Keratinocyte (primary cell): Measurements from ENCODE around the gene GPR15. TPM values are rescaled to one million over a fixed set of nuclear protein-coding genes. Genes with fewer than 3 reads are reported as not detected.
A peak's percentile ranks its signal among the peaks of the same experiment; 100 is the strongest.

Experiments
- DNase-seq: peaks from one replicate; pipeline ENCODE4 v3.0.0-alpha.2; 2011; ENCODE audit warnings: low read depth, missing footprints, low spot score
- FAIRE-seq: peaks from 2 replicates; lab custom pipeline; 2011; peaks lifted over from hg19 to GRCh38; lab: Jason Lieb, UNC
- H2AFZ ChIP-seq: 2 replicates; pipeline ENCODE4 v1.6.0; 2012; ENCODE audit warnings: low read length, control low read depth, inconsistent platforms; ENCODE audit not compliant: control insufficient read depth
- H3K27ac ChIP-seq: 2 replicates; pipeline ENCODE4 v1.5.1; 2011; ENCODE audit warnings: low read length; ENCODE audit not compliant: control insufficient read depth, insufficient read depth
- H3K27me3 ChIP-seq: 3 replicates; pipeline ENCODE4 v1.6.0; 2011; ENCODE audit warnings: low read length; ENCODE audit not compliant: control insufficient read depth, insufficient read depth; ENCODE audit errors: extremely low read depth
- H3K36me3 ChIP-seq, 2 experiments: 2 replicates in 1 of 2; 3 replicates in 1 of 2; pipeline ENCODE4 v1.5.1; 2011; ENCODE audit warnings: low read length in 2 of 2, mild to moderate bottlenecking in 1 of 2; ENCODE audit not compliant: control insufficient read depth in 2 of 2, insufficient read depth in 2 of 2; ENCODE audit errors: extremely low read depth in 1 of 2
- H3K4me1 ChIP-seq: 3 replicates; pipeline ENCODE4 v1.5.1; 2011; ENCODE audit warnings: low read length; ENCODE audit not compliant: control insufficient read depth, insufficient read depth; ENCODE audit errors: extremely low read depth
- H3K4me2 ChIP-seq: 3 replicates; pipeline ENCODE4 v1.6.0; 2011; ENCODE audit warnings: low read depth, low read length; ENCODE audit not compliant: control insufficient read depth, insufficient read depth; ENCODE audit errors: extremely low read depth
- H3K4me3 ChIP-seq, 3 experiments: fragments of 200-600 bp in 1 of 3; sonication (generic) in 1 of 3; 2 replicates in 2 of 3; 3 replicates in 1 of 3; pipeline ENCODE4 v1.5.1; 2011 to 2016; ENCODE audit warnings: low read length in 3 of 3, mild to moderate bottlenecking in 3 of 3, control low read depth in 2 of 3, inconsistent platforms in 1 of 3, low read depth in 1 of 3, mixed read lengths in 1 of 3, mixed run types in 1 of 3, moderate library complexity in 1 of 3; ENCODE audit not compliant: control insufficient read depth in 2 of 3, insufficient read depth in 2 of 3; ENCODE audit errors: extremely low read depth in 1 of 3
- H3K79me2 ChIP-seq: 2 replicates; pipeline ENCODE4 v1.6.0; 2012; ENCODE audit warnings: low read length; ENCODE audit not compliant: control insufficient read depth, insufficient read depth
- H3K9ac ChIP-seq: 3 replicates; pipeline ENCODE4 v1.6.0; 2011; ENCODE audit warnings: low read length; ENCODE audit not compliant: control insufficient read depth, insufficient read depth; ENCODE audit errors: extremely low read depth
- H3K9me1 ChIP-seq: 3 replicates; pipeline ENCODE4 v1.6.0; 2011; ENCODE audit warnings: low read length; ENCODE audit not compliant: control insufficient read depth, insufficient read depth; ENCODE audit errors: extremely low read depth
- H3K9me3 ChIP-seq: 2 replicates; pipeline ENCODE4 v1.5.1; 2012; ENCODE audit warnings: low read depth, low read length; ENCODE audit not compliant: control insufficient read depth
- H4K20me1 ChIP-seq: 3 replicates; pipeline ENCODE4 v1.6.0; 2011; ENCODE audit warnings: low read length; ENCODE audit not compliant: control insufficient read depth, insufficient read depth; ENCODE audit errors: extremely low read depth
- EZH2 ChIP-seq: IDR thresholded peaks from one replicate; pipeline ENCODE4 v1.6.1; 2012; ENCODE audit warnings: inconsistent platforms, mild to moderate bottlenecking, low read length, moderate library complexity
- dilution Hi-C: fragments of 300-500 bp; cut with MboI; formaldehyde crosslinking; loops from one replicate; pipeline ENCODE4 v1.7.0; 2020; ENCODE audit warnings: low sequenced_read_pairs; ENCODE audit not compliant: extremely low pct_ligation_motif_present
- polyA minus RNA-seq, 3 experiments: library from RNA; depleted of rRNA, polyadenylated mRNA; stranded (reverse); fragments of >200 nt; gene quantifications; 1 replicate in 1 of 3; 2 replicates in 1 of 3; 3 replicates in 1 of 3; pipeline ENCODE4 v1.2.3, GENCODE V29; 2011
- polyA plus RNA-seq, 5 experiments: library from polyadenylated mRNA; depleted of rRNA in 3 of 5; stranded (reverse) in 3 of 5; stranded (forward) in 1 of 5; unstranded in 1 of 5; fragments of >200 nt; gene quantifications; 1 replicate in 1 of 5; 2 replicates in 3 of 5; 3 replicates in 1 of 5; pipeline versions ENCODE4 v1.2.1 to v1.2.3, GENCODE V29; 2011 to 2012; ENCODE audit warnings: missing spikeins in 2 of 5, low read depth in 1 of 5, low replicate concordance in 1 of 5
- TF ChIP-seq, protein P1 (sequence below), 3 experiments: IDR thresholded peaks in 1 of 3; conservative IDR thresholded peaks in 1 of 3; optimal IDR thresholded peaks in 1 of 3; 2 replicates in 2 of 3; 3 replicates in 1 of 3; pipeline versions ENCODE3 to v1.5.1; 2011; ENCODE audit warnings: low read length in 3 of 3, mild to moderate bottlenecking in 3 of 3, moderate library complexity in 2 of 3, control low read depth in 1 of 3, inconsistent platforms in 1 of 3; ENCODE audit not compliant: insufficient read depth in 2 of 3; ENCODE audit errors: extremely low read depth in 1 of 3

Gene GPR15
- polyA plus RNA-seq (0.05 TPM in 1 of 3 replicates, not detected in the others), polyA minus RNA-seq (not detected in 3 replicates)
- not detected for polyA plus RNA-seq (2011; ENCODE audit: low read depth)
- not detected in 2 replicates for polyA plus RNA-seq (2011; cell fraction: cytosol; rRNA removed)
- polyA plus RNA-seq (2011; cell fraction: nucleus; rRNA removed), result not detected in 2 replicates
- polyA plus RNA-seq (2012; ENCODE audit: low replicate concordance), result not detected in 2 replicates
- not detected for polyA minus RNA-seq (2011; cell fraction: cytosol; rRNA and poly(A)+ RNA removed)
- polyA minus RNA-seq (2011; cell fraction: nucleus; rRNA and poly(A)+ RNA removed), result not detected in 2 replicates

DNA sequence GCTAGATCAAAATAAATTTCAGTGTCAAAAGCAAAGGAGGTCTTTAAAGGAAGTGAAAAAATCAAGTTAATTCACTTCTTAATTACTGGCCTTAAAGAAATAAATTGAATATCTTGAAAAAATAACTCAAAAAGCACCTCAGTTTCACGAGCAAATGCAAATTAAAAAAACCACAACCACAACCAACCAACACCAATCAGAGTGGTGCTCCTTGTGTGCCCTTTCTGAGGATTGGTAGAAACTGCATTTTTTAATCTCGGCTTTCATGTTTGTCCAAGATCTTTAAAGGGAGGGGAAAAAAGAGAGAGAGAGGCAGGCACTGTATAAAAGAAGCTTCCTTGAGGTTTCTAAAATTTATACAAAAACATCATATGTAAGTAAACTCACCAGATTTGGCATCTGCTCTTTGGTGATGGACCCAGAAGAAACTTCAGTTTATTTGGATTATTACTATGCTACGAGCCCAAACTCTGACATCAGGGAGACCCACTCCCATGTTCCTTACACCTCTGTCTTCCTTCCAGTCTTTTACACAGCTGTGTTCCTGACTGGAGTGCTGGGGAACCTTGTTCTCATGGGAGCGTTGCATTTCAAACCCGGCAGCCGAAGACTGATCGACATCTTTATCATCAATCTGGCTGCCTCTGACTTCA is at the start of gene GPR15:
TSS of gene GPR15 (plus strand) at position 357 of the 653 bp plus-strand sequence. CDS start at position 413, 56 bp downstream.
- no peaks in the 10 kb centered on the region for H3K4me1 ChIP-seq
- dilution Hi-C loops, result no loop called here
- no peak within 1 kb of the TSS for H3K27ac ChIP-seq
- no peaks in the 10 kb centered on the region for H4K20me1 ChIP-seq
- no peak within 1 kb of the TSS for H3K4me3 ChIP-seq
- no peak for TF ChIP-seq EZH2
- TF ChIP-seq, protein P1, sequence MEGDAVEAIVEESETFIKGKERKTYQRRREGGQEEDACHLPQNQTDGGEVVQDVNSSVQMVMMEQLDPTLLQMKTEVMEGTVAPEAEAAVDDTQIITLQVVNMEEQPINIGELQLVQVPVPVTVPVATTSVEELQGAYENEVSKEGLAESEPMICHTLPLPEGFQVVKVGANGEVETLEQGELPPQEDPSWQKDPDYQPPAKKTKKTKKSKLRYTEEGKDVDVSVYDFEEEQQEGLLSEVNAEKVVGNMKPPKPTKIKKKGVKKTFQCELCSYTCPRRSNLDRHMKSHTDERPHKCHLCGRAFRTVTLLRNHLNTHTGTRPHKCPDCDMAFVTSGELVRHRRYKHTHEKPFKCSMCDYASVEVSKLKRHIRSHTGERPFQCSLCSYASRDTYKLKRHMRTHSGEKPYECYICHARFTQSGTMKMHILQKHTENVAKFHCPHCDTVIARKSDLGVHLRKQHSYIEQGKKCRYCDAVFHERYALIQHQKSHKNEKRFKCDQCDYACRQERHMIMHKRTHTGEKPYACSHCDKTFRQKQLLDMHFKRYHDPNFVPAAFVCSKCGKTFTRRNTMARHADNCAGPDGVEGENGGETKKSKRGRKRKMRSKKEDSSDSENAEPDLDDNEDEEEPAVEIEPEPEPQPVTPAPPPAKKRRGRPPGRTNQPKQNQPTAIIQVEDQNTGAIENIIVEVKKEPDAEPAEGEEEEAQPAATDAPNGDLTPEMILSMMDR (optimal IDR thresholded peaks at IDR 0.05 in 1 of 3, IDR thresholded peaks at IDR 0.05 in 1 of 3, conservative IDR thresholded peaks at IDR 0.05 in 1 of 3; ENCODE audit: extremely low read depth in 1 of 3, insufficient read depth in 2 of 3, low read length in 3 of 3), result no peak
- H2AFZ ChIP-seq, result no peak within 1 kb of the TSS
- no peaks in the 10 kb centered on the region for H3K9me1 ChIP-seq
- no peak within 1 kb of the TSS for H3K9ac ChIP-seq
- H3K27me3 ChIP-seq, result no peaks in the 10 kb centered on the region
- no peak within 1 kb of the TSS for H3K4me2 ChIP-seq
- no peaks in the 10 kb centered on the region for H3K79me2 ChIP-seq
- FAIRE-seq (no peak), DNase-seq (no peak)
- H3K36me3 ChIP-seq, result no peaks in the 10 kb centered on the region
- no peaks in the 10 kb centered on the region for H3K9me3 ChIP-seq

DNA sequence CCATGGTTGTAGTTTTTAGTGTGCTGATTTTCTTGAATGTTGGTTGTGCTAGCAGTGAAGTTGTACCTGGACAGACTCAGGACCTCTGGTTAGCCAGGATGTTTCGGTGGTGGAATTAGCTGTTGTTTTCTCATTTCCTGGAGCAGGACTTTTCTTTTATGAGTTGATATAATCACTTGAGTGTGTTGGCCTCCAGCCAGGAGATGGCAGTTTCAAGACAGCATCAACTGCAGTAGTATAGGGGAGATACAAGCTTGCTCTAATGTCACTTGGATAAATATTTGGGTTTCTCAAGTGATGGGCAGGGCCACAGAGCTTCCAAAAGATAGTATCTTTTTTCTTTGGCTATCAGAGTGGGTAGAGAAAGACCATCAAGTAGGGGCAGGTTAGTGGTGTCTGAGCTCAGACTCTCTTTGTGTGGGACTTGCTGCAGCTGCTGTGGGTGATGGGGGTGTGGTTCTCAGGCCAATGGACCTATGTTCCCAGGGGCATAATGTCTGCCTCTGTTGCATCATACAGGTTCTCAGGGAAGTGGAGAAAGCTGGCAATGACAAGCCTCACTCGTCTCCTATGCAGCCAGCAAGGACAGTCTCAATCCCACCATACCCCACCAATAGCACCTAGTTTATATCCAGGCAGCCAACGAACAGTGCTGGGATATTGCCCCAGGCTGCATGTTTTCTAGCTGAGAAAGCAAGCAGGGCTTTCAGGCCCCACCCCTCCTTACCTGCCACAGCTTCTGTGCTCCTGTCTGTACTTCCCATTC is 48.9 kb upstream of the GPR15 start:
- Histone ChIP-seq H3K4me2 (peak overlapping the region; percentile 86), H4K20me1 (no peaks in the 10 kb centered on the region), H3K79me2 (no peaks in the 10 kb centered on the region), H2AFZ (peak overlapping the region; percentile 50), H3K9ac (peak overlapping the region; percentile 64), H3K9me1 (no peaks in the 10 kb centered on the region), H3K4me3 (peak overlapping the region; percentile 2 to 43 (median 16)), H3K9me3 (no peaks in the 10 kb centered on the region), H3K36me3 (no peaks in the 10 kb centered on the region), H3K27ac (peak overlapping the region; percentile 91), H3K27me3 (no peaks in the 10 kb centered on the region), H3K4me1 (peaks cover 19% of the 10 kb centered on the region)
- peak; percentile 98 for FAIRE-seq
- dilution Hi-C loops, result no loop called here
- no peak for TF ChIP-seq EZH2
- TF ChIP-seq, protein P1 (optimal IDR thresholded peaks at IDR 0.05 in 1 of 3, IDR thresholded peaks at IDR 0.05 in 1 of 3, conservative IDR thresholded peaks at IDR 0.05 in 1 of 3; ENCODE audit: extremely low read depth in 1 of 3, insufficient read depth in 2 of 3, low read length in 3 of 3), result no peak
- DNase-seq, result no peak
